HG03354 (cell line): ENCODE results near the gene OR9I1.

Experiments used
- ATAC-seq: cut with Tn5 transposase; IDR thresholded peaks from one replicate; pipeline ENCODE4 v1.9.1; 2021; ENCODE audit warnings: mild to moderate bottlenecking; ENCODE audit not compliant: unreplicated experiment, poor library complexity, severe bottlenecking

The OR9I1 gene, protein sequence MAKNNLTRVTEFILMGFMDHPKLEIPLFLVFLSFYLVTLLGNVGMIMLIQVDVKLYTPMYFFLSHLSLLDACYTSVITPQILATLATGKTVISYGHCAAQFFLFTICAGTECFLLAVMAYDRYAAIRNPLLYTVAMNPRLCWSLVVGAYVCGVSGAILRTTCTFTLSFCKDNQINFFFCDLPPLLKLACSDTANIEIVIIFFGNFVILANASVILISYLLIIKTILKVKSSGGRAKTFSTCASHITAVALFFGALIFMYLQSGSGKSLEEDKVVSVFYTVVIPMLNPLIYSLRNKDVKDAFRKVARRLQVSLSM

DNA sequence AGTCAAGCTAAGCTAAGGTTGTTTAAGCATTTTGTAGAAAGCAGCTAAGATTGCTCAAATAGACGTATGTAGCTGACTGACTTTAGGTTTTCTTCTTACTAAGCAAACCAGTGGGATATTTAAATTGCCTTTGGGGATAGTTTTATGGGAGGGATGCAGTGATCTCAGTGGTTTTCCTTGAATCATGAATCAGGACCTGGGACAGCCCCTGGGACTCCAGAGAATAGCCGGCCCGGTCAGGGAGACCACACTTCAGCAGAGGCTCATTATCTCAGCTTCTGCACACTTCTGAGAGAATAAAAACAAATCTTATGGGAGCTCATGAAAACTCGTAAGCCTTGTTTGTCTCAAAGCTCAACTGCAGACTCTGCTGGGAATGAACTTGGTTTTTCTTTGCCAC lies at the start of gene OR9I1:
TSS of gene OR9I1 (minus strand) at position 62 of the 400 bp plus-strand sequence. CDS start 6,086 bp downstream, outside the sequence.
- no peak for ATAC-seq

DNA sequence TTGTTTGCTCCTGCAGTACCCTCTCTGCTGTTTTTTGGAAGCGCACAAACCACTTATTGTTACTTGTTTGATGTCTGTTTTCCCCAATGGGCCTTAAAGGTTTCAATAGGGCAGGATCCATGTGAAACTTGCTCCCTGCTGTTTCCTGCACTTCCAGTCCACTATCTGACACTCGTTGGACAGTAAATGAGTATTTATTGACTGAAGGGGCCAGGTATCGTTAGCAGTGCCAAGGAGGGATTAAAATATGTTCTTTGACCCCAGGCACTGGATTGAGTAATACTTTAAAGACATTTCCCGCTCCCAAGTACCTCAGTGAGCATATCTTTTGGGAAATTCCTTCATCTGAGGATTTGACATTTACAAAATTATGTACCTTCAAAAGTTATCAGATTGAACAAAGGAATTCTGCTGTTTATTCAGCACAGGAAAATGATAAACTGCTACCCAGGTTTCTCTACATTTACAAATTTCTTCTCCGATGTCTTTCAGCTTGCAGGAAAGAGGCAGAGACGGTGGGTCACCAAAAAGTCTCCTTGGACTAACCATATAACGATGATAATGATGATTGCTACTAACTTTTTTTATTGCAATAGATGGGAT lies 40.3 kb upstream of the OR9I1 start:
- ATAC-seq, result no peak

DNA sequence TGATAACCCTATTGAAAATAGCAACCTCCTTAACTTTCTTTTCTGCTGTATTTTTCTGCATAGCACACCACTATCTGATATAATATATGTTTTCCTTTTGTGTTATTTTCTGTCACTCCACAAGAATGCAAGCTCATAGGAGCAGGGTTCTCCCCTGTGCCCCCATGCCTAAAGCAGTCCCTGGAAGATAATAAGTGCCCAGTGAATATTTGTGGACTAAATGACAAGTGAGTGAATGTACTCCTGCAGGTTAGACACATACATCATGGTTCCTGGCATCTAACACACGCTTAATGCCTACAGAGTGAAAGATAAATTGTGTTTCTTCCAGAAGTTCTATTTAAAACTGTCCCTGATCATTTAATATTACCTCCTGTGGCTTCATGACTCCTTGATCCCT lies 39.7 kb upstream of the OR9I1 start:
- no peak for ATAC-seq

DNA sequence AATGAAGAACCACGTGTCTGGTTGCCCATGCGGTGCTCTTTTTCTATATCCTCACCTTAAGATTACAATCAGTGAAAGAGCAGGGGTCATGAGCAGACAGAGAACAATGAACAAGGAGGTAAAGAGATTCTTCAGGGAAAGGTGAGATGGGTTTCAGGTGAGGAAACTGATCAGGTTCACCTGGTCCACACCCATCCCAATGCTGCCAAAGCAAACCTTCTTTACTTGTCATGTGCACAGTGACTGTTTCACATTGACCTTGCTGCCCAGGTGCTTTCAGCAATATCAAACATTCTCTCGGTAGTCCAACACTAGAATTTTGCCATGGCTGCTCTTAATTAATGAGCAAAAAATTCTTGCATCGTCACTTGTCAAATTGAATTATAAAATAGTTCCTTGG lies 39.1 kb upstream of the OR9I1 start:
- ATAC-seq, result no peak

DNA sequence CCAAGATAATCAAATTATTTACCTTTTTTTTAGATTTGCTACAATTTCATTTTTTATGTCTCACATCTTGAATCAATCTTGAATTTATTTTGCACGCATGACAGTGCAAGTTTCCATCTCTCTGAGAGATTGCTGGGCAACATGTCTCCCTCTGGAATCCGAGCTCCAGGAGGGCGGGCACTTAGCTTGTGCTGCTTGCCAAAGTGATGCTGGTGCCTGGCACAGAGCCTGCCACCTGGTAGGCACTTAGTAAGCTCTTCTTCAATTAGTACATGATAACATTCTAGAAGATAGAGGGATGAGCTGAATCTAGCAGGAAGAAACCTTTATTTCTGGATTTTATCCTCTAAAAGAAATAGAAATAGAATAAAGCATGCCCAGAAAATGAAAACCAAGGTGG lies 27.5 kb upstream of the OR9I1 start:
- ATAC-seq, result no peak

DNA sequence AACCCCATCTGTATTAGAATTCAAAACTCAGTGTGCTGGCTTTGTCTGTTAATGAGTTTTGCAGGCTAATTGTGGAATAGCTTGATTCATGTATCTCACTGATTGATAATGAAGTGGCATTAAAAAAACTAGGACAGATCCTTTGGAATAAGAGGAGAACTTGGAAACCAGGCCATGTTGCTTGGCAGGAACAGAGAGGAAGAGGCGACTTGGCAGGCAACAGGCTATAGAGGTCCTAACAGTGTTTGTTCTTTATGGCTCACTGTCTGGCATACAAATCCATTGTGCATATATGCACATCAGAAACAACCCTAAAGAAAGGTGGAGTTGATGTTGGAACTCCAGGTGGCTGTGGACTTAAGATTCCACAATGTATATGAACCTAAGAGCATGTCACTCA lies 17.4 kb upstream of the OR9I1 start:
- no peak for ATAC-seq

DNA sequence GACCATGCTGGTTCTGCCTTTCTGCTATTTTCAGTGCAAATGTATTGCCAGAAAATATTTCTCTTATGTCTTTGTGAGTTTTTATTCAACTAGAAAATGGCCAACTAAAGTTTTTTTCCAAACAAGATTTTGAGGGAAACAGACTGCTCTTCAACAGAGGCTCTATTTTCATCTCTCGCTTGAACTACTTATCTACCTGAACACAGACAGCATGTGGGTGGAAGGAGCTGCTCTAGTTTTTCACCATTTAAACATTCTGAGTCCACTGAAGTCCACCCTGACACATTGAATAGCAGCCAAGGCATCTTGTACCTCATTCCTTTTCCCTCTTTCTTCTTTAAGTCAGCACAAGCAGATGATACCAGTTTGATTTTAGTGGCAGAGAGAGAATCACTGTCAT lies 9.8 kb upstream of the OR9I1 start:
- no peak for ATAC-seq

DNA sequence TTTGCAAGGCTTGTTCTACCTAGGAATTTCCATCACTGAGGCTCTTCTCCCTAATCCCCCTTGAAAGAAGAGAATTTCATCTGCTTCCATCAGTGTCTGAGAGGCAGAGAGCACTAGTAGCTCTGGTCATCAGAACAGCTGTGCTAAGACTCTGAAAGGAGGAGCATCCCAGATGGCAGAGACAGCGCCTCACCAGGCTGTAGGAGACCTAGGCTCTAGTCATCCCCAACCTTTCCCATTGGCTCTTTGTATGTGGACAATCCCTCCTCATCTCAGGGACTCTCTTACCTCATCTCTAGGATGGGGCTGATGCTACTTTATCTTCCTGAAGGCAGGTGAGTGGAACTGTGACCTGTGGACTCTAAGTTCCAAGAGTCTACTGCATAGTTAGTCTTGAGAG lies 8.8 kb upstream of the OR9I1 start:
- no peak for ATAC-seq

DNA sequence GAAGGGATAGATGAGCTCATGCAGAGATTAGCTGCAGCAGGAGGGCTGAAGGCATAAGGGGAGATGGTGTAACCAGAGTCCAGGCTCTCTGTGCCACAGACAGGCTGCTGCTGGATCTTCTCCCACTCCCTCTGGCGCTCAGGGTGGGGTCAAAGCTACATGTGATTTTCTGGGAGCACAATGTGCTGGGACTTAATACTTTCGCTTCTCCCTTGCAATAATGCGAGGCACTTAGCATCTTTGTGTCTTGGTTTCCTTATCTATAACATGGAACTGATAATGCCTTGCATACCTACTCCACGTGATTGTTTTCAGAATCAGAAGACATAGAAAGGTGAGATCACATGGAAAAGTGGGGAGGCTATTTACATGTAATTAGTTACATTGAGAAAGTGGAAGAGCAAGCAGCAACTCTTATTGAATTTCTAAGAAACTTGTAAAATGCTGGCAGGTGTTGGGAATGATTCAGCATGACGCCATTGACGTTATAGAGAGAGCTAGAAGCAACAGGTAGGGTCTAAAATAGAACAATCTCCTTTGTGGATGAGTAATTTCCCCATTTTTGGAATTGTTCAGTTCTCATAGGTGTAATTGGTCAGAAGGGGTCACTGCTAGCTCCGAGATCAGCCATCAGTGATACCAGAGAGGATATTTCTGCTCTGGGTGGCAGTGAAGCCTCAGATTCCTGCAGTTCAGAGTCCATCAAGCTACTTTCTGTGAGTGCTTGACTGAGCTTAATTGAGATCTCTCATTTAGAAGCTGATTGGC lies 8.2 kb upstream of the OR9I1 start:
- ATAC-seq, result no peak

DNA sequence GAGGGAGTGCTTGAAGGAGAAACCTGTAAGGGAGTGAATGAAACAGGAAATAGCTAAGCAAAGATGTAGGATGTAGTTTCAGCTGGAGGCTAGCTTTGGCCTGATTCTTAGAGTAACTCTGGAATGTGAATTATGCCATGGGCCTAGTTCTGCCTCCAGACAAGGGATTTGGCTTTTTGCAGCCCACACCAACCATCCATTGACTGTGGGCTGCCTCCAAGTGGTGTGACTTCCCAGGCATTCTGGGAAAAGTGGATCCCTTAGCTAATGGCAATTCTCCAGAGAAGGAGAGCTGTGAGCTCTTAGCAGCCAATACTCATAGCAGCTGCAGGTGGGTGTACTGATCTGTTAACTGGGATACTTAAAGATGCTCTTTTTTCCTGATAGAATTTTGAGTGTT lies 2.0 kb upstream of the OR9I1 start:
- no peak for ATAC-seq

DNA sequence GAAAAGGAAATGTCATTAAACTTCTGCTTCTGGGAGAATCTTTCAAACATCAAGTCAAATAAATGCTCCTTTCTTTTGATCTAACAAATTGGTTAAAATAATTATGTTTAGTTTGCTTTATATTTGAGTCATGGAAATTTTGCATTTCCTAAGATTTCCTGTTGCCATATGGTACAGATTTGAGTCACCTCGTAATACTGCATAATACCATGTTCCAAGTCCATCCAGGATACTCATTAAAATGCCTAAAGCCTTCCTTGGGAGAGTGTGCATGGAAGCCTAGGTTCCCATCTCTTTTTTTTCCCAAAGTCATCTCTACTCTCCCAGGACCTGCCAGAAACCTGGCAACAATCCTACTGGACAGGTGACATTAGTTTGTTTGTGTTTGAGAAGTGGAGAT lies 4.2 kb downstream of the OR9I1 start:
- ATAC-seq, result no peak

DNA sequence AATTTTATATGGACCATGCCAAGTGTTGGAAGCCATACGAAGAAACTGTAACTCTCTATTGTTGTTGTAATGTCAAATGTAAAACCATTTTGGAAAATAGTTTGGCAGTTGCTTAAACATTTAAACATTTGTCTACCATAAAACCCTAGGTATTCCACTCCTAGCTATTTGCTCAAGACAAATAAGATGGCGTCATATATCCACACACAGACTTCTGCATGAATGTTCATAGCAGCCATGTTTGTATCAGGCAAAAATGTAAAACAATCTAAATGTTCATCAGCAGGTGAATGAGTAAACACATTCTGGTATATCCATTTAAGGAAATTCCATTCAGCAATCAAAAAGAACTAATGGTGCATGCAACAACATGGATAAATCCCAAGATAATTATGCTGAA lies 27.9 kb downstream of the OR9I1 start:
- ATAC-seq, result no peak

DNA sequence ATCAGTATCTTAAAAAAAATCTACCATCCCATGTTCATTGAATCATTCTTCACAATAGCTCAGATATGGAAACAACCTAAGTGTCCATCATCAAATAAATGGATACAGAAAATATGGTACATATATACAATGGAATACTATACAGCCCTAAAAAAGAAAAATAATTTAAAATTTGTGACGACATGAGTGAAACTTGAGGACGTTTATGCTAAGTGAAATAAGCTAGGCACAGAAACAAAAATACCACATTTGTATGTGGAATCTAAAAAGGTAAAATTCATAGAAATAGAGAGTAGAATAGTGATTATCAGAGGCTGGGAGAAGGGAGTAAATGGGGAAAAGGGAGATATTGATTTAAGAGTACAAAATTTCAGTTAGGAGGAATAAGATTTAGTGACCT lies 38.8 kb downstream of the OR9I1 start:
- ATAC-seq, result no peak

DNA sequence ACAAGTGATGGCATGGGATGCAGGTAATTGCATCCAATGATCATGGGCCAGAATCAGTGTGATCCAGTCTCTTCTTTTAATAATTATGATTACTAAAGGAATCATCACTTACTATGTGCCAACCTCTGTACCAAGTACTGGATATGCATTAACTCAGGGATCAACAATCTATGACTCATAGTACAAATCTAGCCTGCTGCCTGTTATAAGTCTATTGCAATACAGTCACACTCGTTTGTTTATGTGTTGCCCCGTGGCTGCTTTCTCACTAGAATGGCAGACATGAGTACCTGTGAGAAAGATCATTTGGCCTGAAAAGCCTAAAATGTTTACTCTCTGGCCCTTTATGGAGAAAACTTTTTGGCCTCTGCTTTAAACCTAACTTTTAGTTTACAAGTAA lies 49.5 kb downstream of the OR9I1 start:
- ATAC-seq, result no peak

DNA sequence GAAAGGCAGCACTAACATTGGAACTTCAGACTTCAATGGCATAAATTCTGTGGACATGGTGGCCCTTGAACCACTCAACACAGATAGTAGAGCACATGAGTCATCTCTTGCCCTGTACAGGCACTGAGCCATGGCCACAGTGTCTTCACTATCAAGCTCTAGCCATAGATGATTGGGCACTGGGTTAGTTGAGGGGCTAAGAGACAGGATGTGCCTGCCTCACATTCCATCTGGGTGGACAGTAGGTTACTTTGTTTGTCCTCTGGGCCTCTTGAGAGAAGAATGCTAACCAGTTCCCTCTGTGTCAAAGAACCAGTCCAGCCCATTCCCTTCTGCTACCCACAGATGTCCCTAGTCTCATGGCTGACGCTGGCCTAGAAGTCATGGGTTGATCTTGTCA lies 54.7 kb downstream of the OR9I1 start:
- no peak for ATAC-seq

DNA sequence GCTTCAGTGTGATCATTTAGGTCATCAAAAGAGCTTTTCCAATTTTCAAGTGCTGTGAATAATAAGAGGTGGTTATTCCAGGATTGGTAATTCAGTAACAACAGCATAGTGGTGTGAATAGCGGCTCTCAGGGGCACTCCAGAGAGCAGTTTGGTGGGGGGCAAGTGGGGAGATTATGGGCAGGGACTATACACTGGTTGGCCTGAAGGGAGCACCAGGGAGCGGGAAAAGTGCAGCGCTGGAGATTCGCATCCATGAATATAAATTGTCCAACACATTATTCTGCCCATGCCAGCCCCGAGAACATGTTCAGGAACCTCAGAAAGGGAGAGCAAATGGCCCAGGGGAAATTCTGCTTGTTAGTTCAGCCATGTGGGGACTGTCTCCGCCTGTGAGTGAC lies 56.7 kb downstream of the OR9I1 start:
- no peak for ATAC-seq

DNA sequence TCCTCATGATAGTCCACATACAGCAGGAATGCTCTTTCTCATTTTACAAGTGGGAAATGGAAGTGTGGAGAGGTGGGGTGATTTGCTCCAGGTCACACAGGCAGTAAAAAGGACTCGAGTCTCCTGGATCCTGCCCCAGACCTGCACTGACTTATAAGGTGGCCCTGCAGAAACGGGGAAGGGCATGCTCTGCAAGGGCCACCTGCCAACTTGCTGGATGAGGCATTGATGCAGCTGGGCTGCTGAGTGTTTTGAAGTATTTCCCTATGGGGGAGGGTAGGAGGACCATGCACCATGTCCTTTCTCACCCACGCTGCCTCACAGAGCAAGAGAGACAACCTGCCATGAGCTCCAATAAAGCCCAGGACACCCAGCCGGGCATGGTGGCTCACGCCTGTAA lies 57.6 kb downstream of the OR9I1 start:
- no peak for ATAC-seq
